Esophagus (tissue), 2 donors: Measurements from ENCODE around the gene N4BP2. TPM values are rescaled to one million over a fixed set of nuclear protein-coding genes. Genes with fewer than 3 reads are reported as not detected.

Source experiments
- H3K27ac ChIP-seq, 2 donors: one replicate each; pipeline ENCODE4 v1.5.1; 2013; ENCODE audit warnings: low read depth in 2 of 2, mild to moderate bottlenecking in 2 of 2, inconsistent platforms in 1 of 2, low read length in 1 of 2, moderate library complexity in 1 of 2
- H3K27me3 ChIP-seq, 2 donors: one replicate each; pipeline ENCODE4 v1.6.1; 2013; ENCODE audit warnings: low read length in 2 of 2, control low read depth in 1 of 2, mild to moderate bottlenecking in 1 of 2; ENCODE audit not compliant: insufficient read depth in 2 of 2, control insufficient read depth in 1 of 2
- H3K36me3 ChIP-seq, 2 donors: one replicate each; pipeline ENCODE4 v1.6.1; 2013; ENCODE audit warnings: low read length in 1 of 2; ENCODE audit not compliant: control insufficient read depth in 2 of 2, insufficient read depth in 2 of 2
- H3K4me1 ChIP-seq, 2 donors: one replicate each; pipeline ENCODE4 v1.6.1; 2013; ENCODE audit warnings: low read length in 1 of 2; ENCODE audit not compliant: control insufficient read depth in 2 of 2, insufficient read depth in 2 of 2
- H3K4me3 ChIP-seq, 2 donors: one replicate each; pipeline ENCODE4 v1.5.1; 2013; ENCODE audit warnings: low read length in 2 of 2, mild to moderate bottlenecking in 2 of 2, low read depth in 1 of 2, moderate library complexity in 1 of 2
- H3K9me3 ChIP-seq, 2 donors: one replicate each; pipeline ENCODE4 v1.6.1; 2013; ENCODE audit warnings: mild to moderate bottlenecking in 2 of 2, low read depth in 1 of 2, low read length in 1 of 2, moderate library complexity in 1 of 2; ENCODE audit not compliant: control insufficient read depth in 2 of 2, insufficient read depth in 1 of 2
- WGBS, 2 donors: extraction: QIAGEN DNeasy Blood & Tissue Kit; methylation state at CpG; one replicate each; pipeline ENCODE4 v1.1.7; 2013; 5-methylcytosine and 5-hydroxymethylcytosine counted together
- polyA plus RNA-seq, 2 donors: library from polyadenylated mRNA; stranded (reverse); fragments of 200-250 nt; gene quantifications; one replicate each; pipeline ENCODE4 v1.2.3, GENCODE V29; 2013
- donor health status: healthy with polysubstance abuse.
- donor health status: Bipolar disorder and iron deficiency.

The N4BP2 gene
- polyA plus RNA-seq, 2 donors = 1.2 to 1.8 TPM

- no peaks in the 10 kb centered on the region for H3K36me3 ChIP-seq
- H3K27ac ChIP-seq = no peak overlapping the region
- no peaks in the 10 kb centered on the region for H3K4me1 ChIP-seq
- no peak overlapping the region for H3K4me3 ChIP-seq
- H3K9me3 ChIP-seq = no peaks in the 10 kb centered on the region
- no peaks in the 10 kb centered on the region for H3K27me3 ChIP-seq
These were observed 111.4 kb downstream of the N4BP2 start for GRCh38 chr4:40168070-40168469.

GRCh38 chr4:40170588-40170987, 113.9 kb downstream of the N4BP2 start:
- Histone ChIP-seq H3K27ac (no peak overlapping the region), H3K27me3 (no peaks in the 10 kb centered on the region), H3K36me3 (no peaks in the 10 kb centered on the region), H3K4me3 (no peak overlapping the region), H3K4me1 (no peaks in the 10 kb centered on the region), H3K9me3 (no peaks in the 10 kb centered on the region)

GRCh38 chr4:40173470-40173875, 116.8 kb downstream of the N4BP2 start:
- H3K27me3 ChIP-seq = no peaks in the 10 kb centered on the region
- WGBS, 2 donors = 65 to 67% methylated on average over 4 of the region's 4 CpGs
- H3K4me1 ChIP-seq = no peaks in the 10 kb centered on the region
- H3K27ac ChIP-seq = no peak overlapping the region
- no peak overlapping the region for H3K4me3 ChIP-seq
- no peaks in the 10 kb centered on the region for H3K36me3 ChIP-seq
- H3K9me3 ChIP-seq = no peaks in the 10 kb centered on the region

DNA sequence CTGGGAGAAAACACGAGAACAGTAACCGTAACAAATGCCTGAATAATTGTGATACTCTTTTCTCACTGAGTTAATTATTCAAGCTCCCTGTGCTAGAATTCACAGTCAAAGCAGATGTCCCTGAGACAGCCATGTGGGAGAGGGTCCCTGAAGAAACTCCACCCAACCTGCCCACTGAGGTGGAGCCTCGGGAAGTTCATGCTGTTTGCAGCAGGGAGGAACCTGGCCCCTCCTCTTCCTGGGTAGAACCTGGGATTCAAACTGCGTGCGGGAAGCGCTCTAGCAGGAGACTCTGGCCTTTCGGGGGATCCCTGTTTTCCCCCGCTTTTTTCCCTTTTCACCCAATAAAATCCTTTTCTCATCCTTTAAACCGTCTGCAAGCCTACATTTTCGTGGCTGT, 120.0 kb downstream of the N4BP2 start:
- H3K27me3 ChIP-seq = no peaks in the 10 kb centered on the region
- H3K36me3 ChIP-seq = no peaks in the 10 kb centered on the region
- no peak overlapping the region for H3K4me3 ChIP-seq
- no peaks in the 10 kb centered on the region for H3K9me3 ChIP-seq
- no peak overlapping the region for H3K27ac ChIP-seq
- 65 to 67% methylated on average over 10 of the region's 10 CpGs for WGBS, 2 donors
- no peaks in the 10 kb centered on the region for H3K4me1 ChIP-seq

- no peaks in the 10 kb centered on the region for H3K4me1 ChIP-seq
- no peak overlapping the region for H3K4me3 ChIP-seq
- H3K9me3 ChIP-seq = no peaks in the 10 kb centered on the region
- no peak overlapping the region for H3K27ac ChIP-seq
- H3K27me3 ChIP-seq = no peaks in the 10 kb centered on the region
- no peaks in the 10 kb centered on the region for H3K36me3 ChIP-seq
- 84 to 91% methylated on average over 2 of the region's 2 CpGs for WGBS, 2 donors
These were observed 120.9 kb downstream of the N4BP2 start for GRCh38 chr4:40177591-40177990.

- Histone ChIP-seq H3K36me3 (no peaks in the 10 kb centered on the region), H3K27me3 (no peaks in the 10 kb centered on the region), H3K9me3 (no peaks in the 10 kb centered on the region), H3K4me1 (no peaks in the 10 kb centered on the region), H3K27ac (no peak overlapping the region), H3K4me3 (no peak overlapping the region)
- 36 to 40% methylated on average over 5 of the region's 5 CpGs for WGBS, 2 donors
These were observed 122.0 kb downstream of the N4BP2 start for GRCh38 chr4:40178672-40179071.

DNA sequence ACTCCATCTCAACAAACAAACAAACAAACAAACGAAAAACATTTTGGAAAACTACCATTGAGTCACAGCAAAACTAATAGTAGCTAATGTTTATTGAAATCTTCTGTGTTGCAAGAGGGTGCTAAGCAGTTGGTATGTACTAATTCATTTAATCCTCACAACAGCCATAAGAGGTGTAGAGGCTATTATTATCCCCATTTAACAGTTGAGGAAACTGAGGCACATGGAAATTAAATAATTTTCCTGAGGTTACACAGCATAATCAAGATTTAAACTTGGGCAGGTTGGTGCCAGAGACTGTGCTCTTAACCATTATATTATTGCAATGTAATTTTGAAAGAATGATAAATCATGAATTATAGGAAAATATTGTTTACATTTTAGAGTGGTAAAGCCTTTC, 122.7 kb downstream of the N4BP2 start:
- Histone ChIP-seq H3K4me3 (no peak overlapping the region), H3K4me1 (no peaks in the 10 kb centered on the region), H3K36me3 (no peaks in the 10 kb centered on the region), H3K27ac (no peak overlapping the region), H3K27me3 (no peaks in the 10 kb centered on the region), H3K9me3 (no peaks in the 10 kb centered on the region)
- 82 to 83% methylated on average over 1 of the region's 1 CpG for WGBS, 2 donors

- Histone ChIP-seq H3K9me3 (no peaks in the 10 kb centered on the region), H3K4me1 (no peaks in the 10 kb centered on the region), H3K4me3 (no peak overlapping the region), H3K27ac (no peak overlapping the region), H3K27me3 (no peaks in the 10 kb centered on the region), H3K36me3 (no peaks in the 10 kb centered on the region)
- 20 to 21% methylated on average over 1 of the region's 1 CpG for WGBS, 2 donors
These were observed 123.7 kb downstream of the N4BP2 start for GRCh38 chr4:40180356-40180755.

GRCh38 chr4:40182001-40182400, 125.4 kb downstream of the N4BP2 start:
- Histone ChIP-seq H3K27me3 (no peaks in the 10 kb centered on the region), H3K4me3 (no peak overlapping the region), H3K27ac (no peak overlapping the region), H3K36me3 (no peaks in the 10 kb centered on the region), H3K9me3 (no peaks in the 10 kb centered on the region), H3K4me1 (peaks cover 0 to 2% of the 10 kb centered on the region in 2 donors)
- WGBS, 2 donors = 84 to 86% methylated on average over 4 of the region's 4 CpGs

DNA sequence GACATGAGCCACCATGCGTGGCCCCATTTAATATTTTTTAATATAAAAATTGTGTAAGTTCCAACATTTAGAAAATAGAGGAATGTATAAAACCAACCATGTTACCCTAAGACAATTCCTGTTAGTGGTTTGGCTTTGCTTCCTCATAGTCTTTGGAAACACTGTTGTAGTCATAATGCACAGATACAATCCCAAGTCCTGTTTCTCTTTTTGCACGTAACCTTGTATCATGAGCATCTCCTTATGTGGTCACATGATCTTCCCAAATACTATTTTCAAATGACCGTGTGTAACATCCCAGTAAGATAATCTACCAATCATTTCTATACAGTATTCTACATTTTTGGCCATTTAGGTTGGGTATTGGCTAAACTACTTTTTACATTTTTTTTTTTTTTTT, 126.3 kb downstream of the N4BP2 start:
- Histone ChIP-seq H3K27ac (no peak overlapping the region), H3K27me3 (no peaks in the 10 kb centered on the region), H3K4me1 (peaks cover 0 to 2% of the 10 kb centered on the region in 2 donors), H3K4me3 (no peak overlapping the region), H3K9me3 (no peaks in the 10 kb centered on the region), H3K36me3 (no peaks in the 10 kb centered on the region)
- 94 to 95% methylated on average over 3 of the region's 3 CpGs for WGBS, 2 donors
